HG03575 (cell line): ENCODE measurements around the gene CPHXL2.
A peak's percentile ranks its signal among the peaks of the same experiment; 100 is the strongest.

Experiments used
- ATAC-seq: cut with Tn5 transposase; IDR thresholded peaks from one replicate; pipeline ENCODE4 v1.9.1; 2021; ENCODE audit not compliant: unreplicated experiment, insufficient number of reproducible peaks, low FRiP score; ENCODE audit errors: extremely low read depth

Gene CPHXL2

DNA sequence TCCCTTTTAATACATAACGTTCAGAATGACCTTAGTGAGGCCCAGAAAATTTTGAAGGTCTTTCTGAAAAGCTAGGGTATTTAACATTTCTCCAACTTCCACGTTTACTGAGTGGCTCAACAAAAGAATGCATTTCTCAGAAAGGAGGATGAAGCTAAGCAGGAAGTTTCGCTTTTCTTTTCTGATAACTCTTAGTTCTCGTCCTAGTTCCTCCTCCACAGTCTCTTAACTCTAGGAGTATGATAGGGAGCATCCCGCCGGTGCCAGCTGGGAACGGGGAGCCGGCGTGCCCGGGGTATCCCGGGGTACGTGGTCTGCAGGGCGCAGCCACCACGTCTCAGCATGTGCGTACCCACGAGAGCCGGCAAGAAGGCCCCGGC is 29.7 kb downstream of the CPHXL2 start:
- ATAC-seq, result peak; percentile 3

DNA sequence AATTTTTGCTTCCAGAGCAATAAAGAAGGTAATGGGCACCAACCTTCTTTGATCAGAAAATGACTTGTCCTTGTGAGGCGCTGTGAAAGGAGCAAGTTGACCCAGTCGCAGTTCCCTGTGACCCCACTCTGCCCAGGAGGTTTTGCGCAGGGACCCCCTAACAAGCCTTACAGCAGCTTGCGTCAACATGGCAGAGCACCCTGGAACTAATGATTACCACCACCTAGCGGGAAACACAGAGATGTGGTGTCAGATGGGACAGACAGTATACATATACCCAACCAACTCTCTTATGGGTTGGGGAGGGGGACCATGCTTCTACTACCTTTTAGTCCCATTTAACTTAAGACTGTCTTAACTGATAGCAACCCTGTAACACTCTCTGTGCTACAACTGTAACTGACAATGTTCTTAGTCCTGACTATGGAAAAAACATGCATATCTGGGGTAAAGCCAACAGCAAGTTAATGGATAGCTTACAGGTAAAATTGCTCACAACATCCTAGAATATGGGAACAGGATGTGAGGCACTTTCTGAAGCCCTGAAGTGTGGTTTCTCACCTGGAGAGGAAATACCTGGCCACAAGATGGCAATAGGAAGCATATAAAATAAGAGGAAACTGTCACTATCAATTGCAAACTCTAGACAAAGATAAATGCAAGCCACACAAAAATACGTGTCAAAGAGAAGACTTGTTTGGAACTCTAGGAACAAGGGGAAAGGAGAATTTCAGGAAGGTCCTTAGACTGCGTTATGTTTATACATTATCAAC is 32.4 kb downstream of the CPHXL2 start:
- ATAC-seq, result no peak

DNA sequence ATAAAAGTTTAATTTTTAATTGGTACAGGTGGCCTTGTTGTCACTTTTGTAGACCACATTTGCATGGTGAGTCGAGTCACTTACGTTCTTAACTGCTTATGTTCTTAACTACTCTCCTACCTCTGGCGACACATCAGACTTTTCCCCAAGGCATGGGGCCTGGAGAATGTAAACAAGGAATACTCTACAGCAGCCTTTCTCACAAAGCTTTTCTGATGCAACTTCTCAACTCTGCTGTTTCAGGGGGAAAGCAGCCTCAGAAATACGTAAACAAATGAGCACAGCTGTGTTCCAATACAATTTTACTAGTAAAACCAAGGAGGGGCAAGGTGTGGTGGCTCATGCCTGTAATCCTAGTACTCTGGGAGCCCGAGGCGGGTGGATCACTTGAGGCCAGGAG is 36.2 kb downstream of the CPHXL2 start:
- ATAC-seq, result no peak

DNA sequence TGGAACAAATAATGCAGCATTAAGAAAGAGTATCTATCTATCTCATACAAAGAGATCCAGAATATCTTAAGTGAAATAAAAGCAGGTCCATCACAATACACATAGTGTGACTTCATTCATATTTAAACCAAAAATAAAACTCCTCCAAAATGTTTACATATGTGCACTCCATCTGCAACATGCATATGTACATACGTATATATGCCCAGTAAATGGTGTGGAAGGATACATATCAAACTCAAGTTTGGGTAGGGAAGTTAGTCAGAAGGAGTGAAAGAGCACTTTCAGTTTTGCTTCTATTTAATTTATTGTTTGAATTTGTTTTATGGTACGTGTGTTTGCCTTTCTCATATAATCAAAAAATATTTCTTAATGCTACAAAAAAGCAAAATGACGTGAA is 41.8 kb downstream of the CPHXL2 start:
- ATAC-seq, result no peak

DNA sequence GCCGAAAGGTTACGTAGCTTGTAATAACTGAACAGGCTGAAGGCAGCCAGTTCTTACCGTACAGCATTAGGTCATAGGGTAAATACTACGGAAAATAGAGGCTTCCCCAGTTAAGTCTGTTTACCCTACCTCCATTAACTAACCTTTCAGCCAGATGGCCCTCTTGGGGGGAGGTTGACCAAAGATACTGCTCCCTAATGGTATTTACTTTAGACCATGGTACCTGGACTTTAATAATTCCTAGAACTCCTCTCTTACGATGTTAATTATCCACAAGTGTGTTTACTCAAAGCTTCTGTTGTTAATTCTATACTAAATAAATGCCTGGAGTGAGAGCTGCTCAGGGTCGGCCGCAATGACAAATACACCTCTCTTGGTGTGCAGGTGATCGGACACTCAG is 44.0 kb downstream of the CPHXL2 start:
- ATAC-seq, result no peak

DNA sequence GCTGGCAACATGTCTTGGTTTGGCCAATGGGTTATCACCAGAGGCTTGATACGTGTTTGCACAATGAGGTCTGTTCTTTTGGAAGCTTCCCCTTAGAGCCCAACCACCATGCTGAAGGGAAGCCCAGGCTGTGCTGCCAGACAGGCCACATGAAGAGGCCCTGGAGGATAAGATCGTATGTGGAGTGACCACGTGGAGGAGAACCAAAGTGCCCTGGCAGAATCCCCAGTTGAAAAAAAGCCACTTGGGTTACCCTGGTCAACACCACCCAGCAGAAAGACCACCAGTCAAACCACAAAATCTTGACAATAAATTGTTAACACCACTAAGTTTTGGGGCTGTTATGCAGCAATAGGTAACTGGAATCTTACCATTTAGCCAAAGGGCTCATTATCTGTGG is 46.8 kb downstream of the CPHXL2 start:
- ATAC-seq, result no peak

DNA sequence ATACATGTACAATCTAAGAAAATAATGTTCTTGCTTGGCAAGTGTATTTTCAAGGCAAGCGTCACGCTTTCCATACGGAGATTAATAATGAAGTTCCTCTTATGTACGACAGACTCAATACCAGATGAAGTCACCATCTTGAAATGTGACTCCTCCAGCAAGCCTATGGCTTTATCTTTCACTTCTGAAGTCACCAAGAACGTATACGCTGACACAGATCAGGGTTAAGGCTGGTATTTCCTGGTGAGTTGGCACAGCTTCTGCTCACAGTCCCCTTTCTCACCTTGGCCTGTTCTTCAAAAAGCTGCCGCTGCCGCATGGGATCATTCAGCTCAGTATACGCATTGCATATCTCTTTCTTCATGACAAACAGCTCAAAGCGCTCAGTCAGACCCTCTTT is 47.7 kb downstream of the CPHXL2 start:
- ATAC-seq, result no peak

DNA sequence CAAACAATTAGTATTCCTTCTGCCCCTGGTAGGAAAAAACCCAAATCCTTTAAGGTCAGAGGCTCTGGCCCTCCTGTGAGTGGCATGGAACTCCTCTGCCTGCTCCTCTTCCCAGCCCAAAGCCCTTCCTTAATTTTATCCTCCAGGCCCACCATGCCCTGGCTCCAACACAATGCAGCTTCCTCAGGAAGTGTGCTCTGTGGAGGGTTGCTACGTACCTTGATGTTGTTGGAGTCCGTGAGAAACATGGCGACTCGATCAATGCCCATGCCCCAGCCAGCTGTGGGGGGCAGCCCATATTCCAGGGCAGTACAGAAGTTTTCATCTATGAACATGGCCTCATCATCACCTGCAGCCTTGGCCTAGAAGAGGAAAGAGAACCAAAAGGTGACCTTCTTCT is 48.5 kb downstream of the CPHXL2 start:
- no peak for ATAC-seq

DNA sequence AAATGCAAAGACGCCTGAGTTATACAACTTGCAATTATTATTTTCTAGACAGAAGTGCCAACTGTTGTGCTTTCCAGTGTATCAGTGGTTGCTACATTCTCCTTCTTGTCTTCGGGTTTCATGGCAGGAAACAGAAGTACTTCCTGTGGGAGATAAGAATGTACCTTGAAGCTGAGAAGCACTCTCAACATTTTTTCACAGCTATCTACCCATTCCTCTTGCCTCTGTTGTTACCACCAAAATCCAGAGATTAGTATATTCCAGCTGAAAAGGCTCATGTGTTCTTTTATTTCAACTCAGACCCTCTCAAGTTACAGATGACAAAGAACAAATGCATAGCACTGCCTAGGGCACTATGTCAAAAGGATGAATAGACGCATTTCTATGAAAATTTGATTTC is 49.0 kb downstream of the CPHXL2 start:
- ATAC-seq, result no peak

DNA sequence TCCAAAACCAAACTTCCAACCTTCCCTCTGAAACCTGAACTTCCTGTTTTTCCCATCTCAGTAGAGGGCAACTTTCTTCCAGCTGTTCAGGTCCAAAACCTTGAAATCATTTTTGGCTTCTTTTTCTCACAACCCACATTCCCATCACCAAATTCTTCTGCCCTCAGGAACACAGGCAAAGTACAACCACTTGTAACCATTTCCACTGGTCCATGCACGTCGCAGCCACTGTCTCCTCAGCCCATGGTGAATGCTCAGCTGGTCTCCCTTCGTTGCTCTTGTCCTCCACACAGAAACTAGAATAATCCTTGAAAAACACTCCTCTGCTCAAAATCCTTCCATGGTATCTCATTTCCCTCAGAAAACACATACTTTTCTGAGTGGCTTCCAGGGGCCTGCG is 50.0 kb downstream of the CPHXL2 start:
- ATAC-seq, result no peak

DNA sequence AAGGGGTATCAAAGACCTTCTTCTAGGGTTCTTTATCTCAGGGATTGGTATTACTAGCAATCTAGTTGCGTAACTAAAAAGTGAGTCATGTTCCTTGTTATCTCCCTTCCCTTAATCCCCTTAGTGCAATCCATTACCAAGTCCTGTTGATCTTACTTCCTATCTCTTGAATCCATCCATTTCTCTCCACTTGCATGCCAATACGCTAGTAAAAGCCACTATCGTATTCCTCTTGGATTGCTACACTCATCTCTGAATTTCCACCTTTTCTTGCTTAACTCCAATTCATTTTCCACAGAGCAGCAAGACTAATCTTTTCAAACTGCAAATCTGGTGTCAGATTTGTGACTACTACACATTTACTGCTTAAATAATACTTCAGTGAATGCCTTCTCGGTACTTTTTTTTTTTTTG is 51.9 kb downstream of the CPHXL2 start:
- ATAC-seq, result no peak

DNA sequence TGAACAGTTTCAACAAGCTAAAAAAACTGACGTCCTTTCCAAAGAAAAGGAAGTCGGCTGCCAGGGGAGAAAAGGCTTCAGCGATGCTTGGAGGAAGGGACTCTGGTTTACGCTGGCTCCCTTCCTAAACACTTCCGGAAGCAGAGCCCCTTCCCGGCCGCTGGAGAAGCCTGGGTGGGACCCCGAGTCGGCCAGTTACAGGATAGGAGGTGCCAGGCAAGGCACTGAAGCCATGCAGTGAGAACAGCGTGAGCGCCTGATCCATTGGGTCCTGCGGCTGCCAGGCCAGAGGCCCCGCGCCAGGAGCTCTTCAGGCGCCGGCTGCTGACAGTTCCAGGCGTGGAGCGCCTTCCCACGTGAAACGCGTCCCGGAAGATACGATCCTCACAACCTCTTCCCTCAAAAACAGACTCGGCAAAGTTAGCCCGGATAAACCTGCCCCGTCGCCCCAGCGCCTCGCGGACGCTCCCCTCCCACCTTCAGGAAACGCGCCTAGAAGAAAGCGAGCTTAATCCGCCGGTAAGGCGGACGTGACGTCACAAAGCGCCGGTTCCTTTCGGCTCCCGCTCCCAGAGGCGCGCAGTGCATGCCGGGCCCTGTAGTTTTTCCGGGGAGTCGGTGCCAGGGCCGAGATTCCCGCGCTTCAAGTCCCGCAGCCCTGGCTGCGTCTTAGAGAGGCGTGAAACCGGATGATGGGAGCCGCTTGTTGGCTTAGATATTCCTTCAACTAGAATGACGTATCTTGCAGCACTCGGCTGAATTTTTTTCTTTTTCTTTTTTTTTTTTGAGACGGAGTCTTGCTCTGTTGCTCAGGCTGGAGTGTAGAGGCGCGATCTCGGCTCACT is 53.8 kb downstream of the CPHXL2 start, which contains the start of gene ADAT1:
Gene ADAT1 (minus strand): TSS at position 521 of the 845 bp plus-strand sequence. CDS start 2,482 bp downstream, outside the sequence.
- peak; percentile 43 for ATAC-seq

DNA sequence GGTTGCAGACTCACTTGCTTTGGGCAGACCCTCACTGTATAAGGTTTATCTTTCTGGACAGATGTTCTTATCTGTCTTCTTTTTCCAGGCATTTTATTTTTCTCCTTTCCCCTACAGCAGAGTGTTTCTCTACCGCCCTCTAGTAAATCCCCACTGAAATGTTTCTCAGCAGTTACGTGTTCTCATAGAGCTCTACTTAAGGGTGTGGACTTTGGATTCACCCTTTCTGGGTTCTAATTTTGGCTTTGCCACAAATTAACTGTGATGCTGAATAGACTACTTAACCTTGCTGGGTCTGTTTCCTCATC is 55.7 kb downstream of the CPHXL2 start:
- no peak for ATAC-seq

DNA sequence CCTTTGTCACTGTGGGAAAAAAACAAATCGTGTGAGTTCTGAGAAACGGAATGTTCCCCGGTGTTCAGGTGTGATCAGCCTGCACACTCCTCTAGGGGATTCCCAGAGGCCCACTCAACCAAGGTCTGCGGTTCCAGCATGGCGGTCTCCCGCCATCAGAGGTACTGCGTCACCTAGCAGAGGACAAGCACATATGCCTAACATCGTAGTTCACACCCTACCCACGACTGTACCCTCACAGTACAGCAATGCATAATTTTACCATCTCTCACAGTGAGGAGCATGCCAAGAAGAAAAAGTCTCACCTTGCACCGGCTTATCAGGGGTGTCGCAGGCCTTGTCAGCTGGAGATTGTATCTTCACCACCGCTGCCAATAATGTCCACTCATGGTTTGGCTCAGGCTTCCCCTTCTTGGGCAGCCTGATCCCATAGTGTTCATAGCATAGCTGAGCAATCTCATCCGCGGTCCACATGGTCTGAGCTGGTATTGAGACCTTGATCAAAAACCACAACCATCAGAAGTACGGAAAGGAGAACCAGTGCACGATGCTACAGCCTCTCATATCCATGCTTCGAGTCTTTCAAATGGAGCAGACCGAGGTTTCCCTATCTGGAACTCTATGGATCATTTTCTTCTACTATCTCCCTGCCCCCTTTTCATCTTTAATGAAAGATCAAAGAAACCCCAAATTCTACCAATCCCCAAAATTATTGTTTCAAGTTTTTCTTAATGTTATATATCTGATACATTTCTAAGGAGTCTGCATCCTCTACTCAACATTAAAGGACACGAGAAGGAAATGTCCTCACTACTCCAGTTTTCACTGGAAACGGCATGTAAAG is 56.3 kb downstream of the CPHXL2 start:
- ATAC-seq, result no peak

DNA sequence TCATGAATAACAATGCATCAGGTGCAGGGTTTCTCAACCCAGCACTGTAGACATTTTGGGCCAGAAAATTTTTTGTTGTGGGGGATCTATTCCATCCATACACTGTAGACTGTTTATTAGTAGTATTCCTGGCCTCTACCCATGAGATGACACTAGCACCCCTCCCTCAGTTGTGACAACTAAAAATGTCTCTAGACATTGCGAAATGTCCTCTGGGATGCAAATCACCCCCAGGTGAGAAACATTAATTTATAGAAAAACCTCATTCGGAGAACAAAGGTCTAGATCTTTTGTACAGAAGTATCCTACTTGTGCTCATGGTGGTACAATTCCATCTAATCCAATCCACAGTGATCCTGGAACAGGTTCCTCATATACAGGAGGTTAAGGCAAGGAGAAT is 58.0 kb downstream of the CPHXL2 start:
- ATAC-seq, result no peak

DNA sequence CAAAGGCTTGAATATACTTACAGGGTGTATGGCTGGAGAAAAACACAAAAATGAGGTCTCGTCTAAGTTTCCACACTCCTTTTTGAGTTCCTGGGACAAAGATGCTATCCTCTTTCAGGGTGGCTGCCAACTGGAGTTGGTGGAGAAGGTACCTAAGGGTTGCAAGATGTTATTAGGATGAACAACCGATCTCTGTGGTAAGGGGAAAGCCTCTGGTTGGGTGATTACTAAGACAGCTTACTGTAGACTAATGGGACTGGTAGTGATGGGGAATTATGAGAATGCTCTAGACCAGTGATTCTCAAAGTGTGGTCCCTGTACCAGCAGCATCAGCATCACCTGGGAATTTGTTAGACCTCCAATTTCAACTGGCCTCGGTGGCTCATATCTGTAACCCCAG is 59.7 kb downstream of the CPHXL2 start:
- ATAC-seq, result no peak

DNA sequence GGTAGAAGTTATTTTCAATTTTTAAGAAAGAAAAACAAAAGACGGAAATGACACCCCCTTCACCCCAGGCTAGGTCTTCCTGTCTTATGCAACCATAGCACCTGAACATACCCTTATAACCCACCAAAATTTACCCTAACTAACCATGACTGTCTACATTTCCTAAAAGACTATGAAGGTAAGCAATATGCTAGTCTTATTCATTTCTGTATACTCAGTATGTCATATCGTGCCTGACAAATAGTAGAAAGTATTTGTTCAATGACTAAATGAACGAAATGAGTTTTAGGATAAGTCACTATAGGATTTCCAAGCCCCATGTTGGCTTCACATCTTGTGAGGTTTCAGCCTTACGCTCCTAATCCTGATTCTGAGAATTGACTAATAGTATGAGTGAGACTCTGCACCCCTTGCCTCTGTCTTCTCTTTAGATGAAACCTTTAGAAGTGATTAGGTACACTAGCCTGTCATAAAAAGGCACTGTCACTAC is 60.2 kb downstream of the CPHXL2 start:
- no peak for ATAC-seq

DNA sequence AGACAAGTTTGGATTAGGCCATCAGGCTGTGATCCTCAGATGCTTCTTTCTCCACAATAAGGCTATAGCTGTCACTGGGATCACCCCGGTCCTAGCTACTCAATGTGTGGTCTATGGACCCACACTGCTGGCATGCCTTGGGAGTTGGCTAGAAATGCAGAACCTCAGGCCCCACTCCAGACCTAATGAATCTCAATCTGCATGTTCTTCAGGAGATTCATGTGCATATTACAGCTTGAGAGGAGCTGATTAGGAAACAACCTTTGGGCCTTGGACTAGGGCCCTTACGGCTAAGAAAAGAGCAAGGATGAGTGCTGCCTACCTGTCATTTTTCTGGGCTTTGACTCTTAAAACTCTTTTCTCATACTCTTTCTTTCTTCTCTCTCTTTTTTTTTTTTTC is 61.2 kb downstream of the CPHXL2 start:
- ATAC-seq, result no peak

DNA sequence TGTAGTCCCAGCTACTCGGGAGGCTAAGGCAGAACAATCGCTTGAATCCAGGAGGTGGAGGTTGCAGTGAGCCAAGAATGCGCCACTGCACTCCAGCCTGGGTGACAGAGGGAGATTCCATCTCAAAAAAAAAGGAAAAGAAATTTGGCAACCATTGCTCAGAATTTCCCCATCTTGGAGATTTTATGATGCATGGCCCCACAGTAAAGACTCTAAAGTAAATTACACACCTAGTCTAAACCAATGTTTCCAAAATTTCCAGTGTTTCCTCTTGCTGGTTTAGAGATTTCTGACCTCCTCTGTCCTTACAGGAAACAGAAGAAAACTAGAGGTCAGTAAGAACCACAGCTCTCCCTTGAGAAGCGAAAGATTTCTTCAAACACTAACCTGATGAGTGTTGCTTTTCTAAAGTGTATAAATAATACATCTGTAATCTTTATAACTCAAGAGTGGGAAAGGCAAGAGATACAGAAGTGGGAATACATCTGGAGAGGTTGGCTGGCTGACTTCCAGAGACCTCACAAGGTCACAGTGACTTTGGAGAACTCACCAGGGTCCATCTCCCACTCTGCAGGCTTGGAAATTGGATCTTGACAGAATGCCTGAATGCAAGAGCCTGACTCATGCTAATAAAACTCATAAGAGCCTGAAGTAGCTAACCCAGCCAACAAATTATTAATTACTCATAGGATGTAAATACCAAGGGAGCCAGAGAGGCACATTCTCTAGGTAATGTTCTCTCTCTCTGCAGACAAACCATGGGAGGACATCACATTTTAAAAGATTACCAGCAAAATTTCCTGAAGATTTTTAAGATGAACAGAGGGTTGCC is 62.5 kb downstream of the CPHXL2 start:
- ATAC-seq, result no peak
